ENCODE measurements around the gene DUSP6.
"Not testable (repeated sequence)": the region's sequence is repeated elsewhere in the genome, so short reads cannot be mapped to it uniquely, and the experiment has no call there.

DUSP6 gene

GRCh38 chr12:89339526-89339925, 12.8 kb downstream of the DUSP6 start:
- TF ChIP-seq, protein P1, sequence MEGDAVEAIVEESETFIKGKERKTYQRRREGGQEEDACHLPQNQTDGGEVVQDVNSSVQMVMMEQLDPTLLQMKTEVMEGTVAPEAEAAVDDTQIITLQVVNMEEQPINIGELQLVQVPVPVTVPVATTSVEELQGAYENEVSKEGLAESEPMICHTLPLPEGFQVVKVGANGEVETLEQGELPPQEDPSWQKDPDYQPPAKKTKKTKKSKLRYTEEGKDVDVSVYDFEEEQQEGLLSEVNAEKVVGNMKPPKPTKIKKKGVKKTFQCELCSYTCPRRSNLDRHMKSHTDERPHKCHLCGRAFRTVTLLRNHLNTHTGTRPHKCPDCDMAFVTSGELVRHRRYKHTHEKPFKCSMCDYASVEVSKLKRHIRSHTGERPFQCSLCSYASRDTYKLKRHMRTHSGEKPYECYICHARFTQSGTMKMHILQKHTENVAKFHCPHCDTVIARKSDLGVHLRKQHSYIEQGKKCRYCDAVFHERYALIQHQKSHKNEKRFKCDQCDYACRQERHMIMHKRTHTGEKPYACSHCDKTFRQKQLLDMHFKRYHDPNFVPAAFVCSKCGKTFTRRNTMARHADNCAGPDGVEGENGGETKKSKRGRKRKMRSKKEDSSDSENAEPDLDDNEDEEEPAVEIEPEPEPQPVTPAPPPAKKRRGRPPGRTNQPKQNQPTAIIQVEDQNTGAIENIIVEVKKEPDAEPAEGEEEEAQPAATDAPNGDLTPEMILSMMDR (IDR thresholded peaks at IDR 0.05) = no peak
- Histone ChIP-seq H3K27ac (no peak overlapping the region), H3K27me3 (no peaks in the 10 kb centered on the region), H3K36me3 (no peaks in the 10 kb centered on the region), H3K4me1 (ENCODE audit: control insufficient read depth in 1 of 2, insufficient read depth in 1 of 2, low read depth in 1 of 2, low read length in 1 of 2) (peaks cover 7 to 11% of the 10 kb centered on the region in 2 experiments), H3K9me3 (no peaks in the 10 kb centered on the region), H3K4me3 (ENCODE audit: low read depth in 1 of 2, low read length in 1 of 2) (no peak overlapping the region)

- H3K27me3 ChIP-seq; H3K4me3 ChIP-seq (ENCODE audit: low read depth in 1 of 2, low read length in 1 of 2); H3K9me3 ChIP-seq; H3K36me3 ChIP-seq; H3K27ac ChIP-seq: not testable (repeated sequence)
- peaks cover 25 to 29% of the 10 kb centered on the region in 2 experiments for H3K4me1 ChIP-seq (ENCODE audit: control insufficient read depth in 1 of 2, insufficient read depth in 1 of 2, low read depth in 1 of 2, low read length in 1 of 2)
Observed at GRCh38 chr12:89337136-89337535, 15.2 kb downstream of the DUSP6 start.

GRCh38 chr12:89335452-89336244, 16.7 kb downstream of the DUSP6 start:
- Histone ChIP-seq H3K36me3 (no peaks in the 10 kb centered on the region), H3K27me3 (no peaks in the 10 kb centered on the region)
- TF ChIP-seq, protein P1 (IDR thresholded peaks at IDR 0.05) = no peak

GRCh38 chr12:89334548-89335169, 17.6 kb downstream of the DUSP6 start:
- Histone ChIP-seq H3K4me1 (ENCODE audit: control insufficient read depth in 1 of 2, insufficient read depth in 1 of 2, low read depth in 1 of 2, low read length in 1 of 2) (peaks cover 25 to 29% of the 10 kb centered on the region in 2 experiments), H3K4me3 (ENCODE audit: low read depth in 1 of 2, low read length in 1 of 2) (no peak overlapping the region), H3K9me3 (no peaks in the 10 kb centered on the region), H3K27me3 (no peaks in the 10 kb centered on the region), H3K27ac (peak overlapping the region; percentile 80), H3K36me3 (no peaks in the 10 kb centered on the region)
- TF ChIP-seq, protein P1 (IDR thresholded peaks at IDR 0.05) = no peak

More at GRCh38 chr12:89335452-89336244, 16.7 kb downstream of the DUSP6 start:
- peaks cover 25 to 29% of the 10 kb centered on the region in 2 experiments for H3K4me1 ChIP-seq (ENCODE audit: control insufficient read depth in 1 of 2, insufficient read depth in 1 of 2, low read depth in 1 of 2, low read length in 1 of 2)
- peak overlapping the region; percentile 80 for H3K27ac ChIP-seq
- H3K9me3 ChIP-seq = no peaks in the 10 kb centered on the region
- H3K4me3 ChIP-seq (ENCODE audit: low read depth in 1 of 2, low read length in 1 of 2) = no peak overlapping the region

DNA sequence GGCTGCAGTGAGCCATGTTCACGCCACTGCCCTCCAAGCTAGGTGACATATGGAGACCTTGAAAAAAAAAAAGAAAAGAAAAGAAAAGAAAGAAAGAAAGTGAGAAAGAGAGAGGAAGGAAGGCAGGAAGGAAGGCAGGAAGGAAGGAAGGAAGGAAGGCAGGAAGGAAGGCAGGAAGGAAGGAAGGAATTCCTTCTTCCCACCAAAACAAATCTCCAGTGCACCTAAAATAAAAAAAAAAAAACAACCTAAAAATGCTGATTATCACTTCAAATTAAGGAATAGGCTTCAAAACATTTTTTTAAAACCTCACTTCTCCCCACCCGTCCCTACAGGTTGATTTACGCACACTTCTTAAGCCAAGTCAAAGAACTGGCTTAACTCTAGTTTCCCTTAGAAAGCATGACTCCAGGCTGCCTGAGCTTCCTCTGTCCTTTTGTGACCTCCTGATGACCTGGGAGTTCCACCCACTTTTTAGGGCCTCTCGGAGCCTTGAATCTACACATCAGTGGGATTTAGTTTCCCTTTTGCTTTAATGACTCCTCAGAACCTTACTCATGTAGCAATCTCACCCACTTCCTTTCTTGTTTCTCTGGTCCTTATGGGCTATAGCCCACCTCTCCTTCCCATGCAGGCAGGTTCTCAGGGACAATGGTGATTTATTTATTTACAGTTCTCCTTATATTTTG, 18.6 kb downstream of the DUSP6 start:
- Histone ChIP-seq H3K9me3 (no peaks in the 10 kb centered on the region), H3K4me3 (ENCODE audit: low read depth in 1 of 2, low read length in 1 of 2) (peak overlapping the region; percentile 2 to 23), H3K36me3 (no peaks in the 10 kb centered on the region), H3K27ac (peak overlapping the region; percentile 80), H3K4me1 (ENCODE audit: control insufficient read depth in 1 of 2, insufficient read depth in 1 of 2, low read depth in 1 of 2, low read length in 1 of 2) (peaks cover 25 to 29% of the 10 kb centered on the region in 2 experiments), H3K27me3 (no peaks in the 10 kb centered on the region)
- TF ChIP-seq, protein P1 (IDR thresholded peaks at IDR 0.05) = no peak
